NCI-H1092 (cell line): ENCODE measurements around the gene TBCB.
A peak's percentile ranks its signal among the peaks of the same experiment; 100 is the strongest.
"Not testable (repeated sequence)": the region's sequence is repeated elsewhere in the genome, so short reads cannot be mapped to it uniquely, and the experiment has no call there.

Source experiments
- DNase-seq: peaks from one replicate; lab custom pipeline; 2025; lab: John Stamatoyannopoulos, UW

Gene TBCB

GRCh38 chr19:36101550-36102327 is 13.5 kb upstream of the TBCB start:
- DNase-seq, result no peak

GRCh38 chr19:36103040-36103626 is 12.1 kb upstream of the TBCB start:
- DNase-seq, result no peak

- no peak for DNase-seq
Observed at GRCh38 chr19:36103842-36104552, 11.3 kb upstream of the TBCB start.

GRCh38 chr19:36106441-36106840 is 8.8 kb upstream of the TBCB start:
- no peak for DNase-seq

- no peak for DNase-seq
Observed at GRCh38 chr19:36106991-36107390, 8.3 kb upstream of the TBCB start.

GRCh38 chr19:36108684-36109083 is 6.6 kb upstream of the TBCB start:
- no peak for DNase-seq

GRCh38 chr19:36110487-36111199 is 4.6 kb upstream of the TBCB start, which contains the start of gene OVOL3:
Gene OVOL3, plus strand, starts transcription at chr19:36111143. Its CDS starts 60 bp downstream, at chr19:36111203.
- DNase-seq, result no peak

GRCh38 chr19:36111200-36111539 is 4.1 kb upstream of the TBCB start:
- DNase-seq, result no peak

GRCh38 chr19:36112678-36113077 is 2.6 kb upstream of the TBCB start:
- DNase-seq, result no peak

- DNase-seq, result no peak
Observed at GRCh38 chr19:36113425-36113824, 1.8 kb upstream of the TBCB start.

- DNase-seq, result peak; percentile 4
Observed at GRCh38 chr19:36113894-36114720, 1.2 kb upstream of the TBCB start.

GRCh38 chr19:36114721-36115452 is 381 bp upstream of the TBCB start, which contains the start of gene POLR2I:
Gene POLR2I, minus strand, starts transcription at chr19:36114875. Its CDS starts 19 bp downstream, at chr19:36114856.
- peak; percentile 98 for DNase-seq

- no peak for DNase-seq
Observed at GRCh38 chr19:36116344-36116637, 1.0 kb downstream of the TBCB start.

- peak; percentile 1 for DNase-seq
Observed at GRCh38 chr19:36120092-36120983, 5.1 kb downstream of the TBCB start.

- no peak for DNase-seq
Observed at GRCh38 chr19:36120984-36121358, 5.7 kb downstream of the TBCB start.

GRCh38 chr19:36121486-36122124 is 6.3 kb downstream of the TBCB start:
- DNase-seq, result no peak

- no peak for DNase-seq
Observed at GRCh38 chr19:36125557-36125956, 10.3 kb downstream of the TBCB start.

GRCh38 chr19:36128392-36128736 is 13.1 kb downstream of the TBCB start:
- no peak for DNase-seq

- DNase-seq, result not testable (repeated sequence)
Observed at GRCh38 chr19:36131221-36131620, 16.0 kb downstream of the TBCB start.

GRCh38 chr19:36134867-36135266 is 19.6 kb downstream of the TBCB start:
- not testable (repeated sequence) for DNase-seq
